ENCODE measurements around the gene LHX2.

- no peak for TF ChIP-seq EZH2 (conservative IDR thresholded peaks at IDR 0.05; ENCODE audit: low read depth, low read length)
- TF ChIP-seq MTF2 (CRISPR knock-in tag; IDR thresholded peaks at IDR 0.05; ENCODE audit: borderline replicate concordance) = no peak
- TF ChIP-seq KLF6 (CRISPR knock-in tag; IDR thresholded peaks at IDR 0.05) = no peak
- no peak for TF ChIP-seq MAZ (IDR thresholded peaks at IDR 0.05; ENCODE audit: borderline replicate concordance, low read depth, low read length)
- TF ChIP-seq MAZ (CRISPR knock-in tag; IDR thresholded peaks at IDR 0.05; ENCODE audit: low read depth) = no peak
- TF ChIP-seq ZBTB10 (CRISPR knock-in tag; IDR thresholded peaks at IDR 0.05; ENCODE audit: borderline replicate concordance) = no peak
- no peak for TF ChIP-seq FOXC1 (CRISPR knock-in tag; IDR thresholded peaks at IDR 0.05; ENCODE audit: borderline replicate concordance)
- TF ChIP-seq CTCF (CRISPR knock-in tag; IDR thresholded peaks at IDR 0.05) = no peak
- TF ChIP-seq ZNF354B (CRISPR knock-in tag; IDR thresholded peaks at IDR 0.05) = no peak
- TF ChIP-seq ATF7 (IDR thresholded peaks at IDR 0.05) = no peak
- no peak for TF ChIP-seq ATF7 (CRISPR knock-in tag; IDR thresholded peaks at IDR 0.05)
- no peak for TF ChIP-seq HDAC2 (CRISPR knock-in tag; IDR thresholded peaks at IDR 0.05)
- TF ChIP-seq HNF4A (CRISPR knock-in tag; IDR thresholded peaks at IDR 0.05) = no peak
- no peak for TF ChIP-seq JUND (CRISPR knock-in tag; IDR thresholded peaks at IDR 0.05)
- no peak for TF ChIP-seq MATR3 (CRISPR knock-in tag; IDR thresholded peaks at IDR 0.05)
Measured at GRCh38 chr9:124050955-124051354, 39.4 kb downstream of the LHX2 start.

All from HepG2 (cell line).